HepG2 (cell line): Measurements from ENCODE around the gene ATRIP. TPM values are rescaled to one million over a fixed set of nuclear protein-coding genes. Genes with fewer than 3 reads are reported as not detected.
A peak's percentile ranks its signal among the peaks of the same experiment; 100 is the strongest.

ENCODE experiments used
- ATRX ChIP-seq: sonication (generic); formaldehyde crosslinking; IDR thresholded peaks from 2 replicates; pipeline ENCODE4 v1.4.0; 2020; ENCODE audit warnings: missing genetic modification reagents, borderline replicate concordance
- MAFK ChIP-seq, 2 experiments: IDR thresholded peaks in 1 of 2; conservative IDR thresholded peaks in 1 of 2; 2 replicates each; pipeline ENCODE4 v1.6.1; 2011; ENCODE audit warnings: improper control_type of control experiment in 2 of 2, low read length in 2 of 2
- NR2F2 ChIP-seq: IDR thresholded peaks from 2 replicates; pipeline ENCODE4 v1.6.1; 2012; ENCODE audit warnings: low read depth, inconsistent platforms, borderline replicate concordance
- RBFOX2 ChIP-seq: fragments of 200-400 bp; formaldehyde crosslinking; IDR thresholded peaks from 2 replicates; pipeline ENCODE4 v1.6.1; 2017; ENCODE audit warnings: low read depth, mild to moderate bottlenecking, low read length
- RXRA ChIP-seq: sonication (generic); formaldehyde crosslinking; IDR thresholded peaks from 2 replicates; pipeline ENCODE4 v1.5.1; 2020; ENCODE audit warnings: missing genetic modification reagents
- SP5 ChIP-seq: IDR thresholded peaks from 2 replicates; pipeline ENCODE4 v1.6.1; 2016; ENCODE audit warnings: low read depth, borderline replicate concordance
- polyA plus RNA-seq, 8 experiments: library from polyadenylated mRNA; depleted of rRNA in 3 of 8; stranded (reverse) in 7 of 8; unstranded in 1 of 8; fragments of >200 nt; fragmentation: Illumina TruSeq in 4 of 8; extraction: Trizol in 4 of 8; gene quantifications; 2 replicates each; pipeline versions ENCODE4 v1.2.1 to v1.2.3, GENCODE V29; 2011 to 2016; ENCODE audit warnings: low read depth in 4 of 8, missing spikeins in 1 of 8, mixed read lengths in 1 of 8; ENCODE audit not compliant: insufficient read depth in 1 of 8
- total RNA-seq, 5 experiments: library from RNA; depleted of rRNA; stranded (reverse); fragments of >200 nt; fragmentation: Illumina TruSeq; extraction: Trizol; gene quantifications; 2 replicates each; pipeline ENCODE4 v1.2.3, GENCODE V29; 2016; ENCODE audit warnings: low read depth in 1 of 5
- TF ChIP-seq, protein P1 (sequence below), 2 experiments: sonication (generic) in 1 of 2; formaldehyde crosslinking in 1 of 2; IDR thresholded peaks; 2 replicates each; pipeline versions ENCODE4 v1.4.0 to v1.6.1; 2016 to 2020; ENCODE audit warnings: borderline replicate concordance in 1 of 2, low read depth in 1 of 2, mild to moderate bottlenecking in 1 of 2, missing genetic modification reagents in 1 of 2
- TF ChIP-seq, protein P2 (sequence below): sonication (generic); formaldehyde crosslinking; IDR thresholded peaks from 2 replicates; pipeline ENCODE4 v1.4.0; 2020; ENCODE audit warnings: missing genetic modification reagents
- TF ChIP-seq, protein P3 (sequence below): sonication (generic); formaldehyde crosslinking; IDR thresholded peaks from 2 replicates; pipeline ENCODE4 v1.8.1; 2023; ENCODE audit warnings: mild to moderate bottlenecking, missing genetic modification reagents
- TF ChIP-seq, protein P4 (sequence below): sonication (generic); formaldehyde crosslinking; IDR thresholded peaks from 2 replicates; pipeline ENCODE4 v1.4.0; 2020; ENCODE audit warnings: missing genetic modification reagents

The ATRIP gene
- total and polyA plus RNA-seq, 2 of the 13 experiments (the other 11 are each of a cell fraction or from before 2014, with no cell fraction given): 5.1 to 12.5 TPM

DNA sequence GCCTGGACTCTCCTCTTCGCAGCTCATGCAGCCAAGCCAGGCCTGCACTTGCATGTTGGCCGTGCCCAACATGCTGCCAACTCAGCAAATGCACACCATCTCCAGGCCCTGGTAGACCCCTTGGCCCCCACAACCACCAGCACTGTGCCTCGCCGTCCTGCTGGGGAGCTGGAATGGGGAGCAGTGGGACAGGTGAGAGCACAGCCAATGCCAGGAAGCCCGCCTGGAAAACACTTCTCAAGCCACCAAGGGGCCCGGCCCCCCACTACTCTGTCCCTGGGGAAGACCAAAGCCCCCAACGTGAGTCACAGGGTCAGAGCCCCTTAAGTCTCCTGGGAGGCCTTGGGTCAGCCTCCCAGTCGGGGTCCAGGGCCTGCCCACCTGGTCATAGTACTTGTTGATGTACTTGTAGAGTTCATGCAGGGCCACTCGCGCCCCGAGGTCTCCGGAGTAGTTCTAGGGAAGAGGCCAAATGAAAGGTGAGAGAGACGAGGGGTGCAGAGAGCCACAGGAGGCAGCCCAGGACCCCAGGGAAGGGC lies 41.1 kb upstream of the ATRIP start (continued):
- TF ChIP-seq, protein P1, sequence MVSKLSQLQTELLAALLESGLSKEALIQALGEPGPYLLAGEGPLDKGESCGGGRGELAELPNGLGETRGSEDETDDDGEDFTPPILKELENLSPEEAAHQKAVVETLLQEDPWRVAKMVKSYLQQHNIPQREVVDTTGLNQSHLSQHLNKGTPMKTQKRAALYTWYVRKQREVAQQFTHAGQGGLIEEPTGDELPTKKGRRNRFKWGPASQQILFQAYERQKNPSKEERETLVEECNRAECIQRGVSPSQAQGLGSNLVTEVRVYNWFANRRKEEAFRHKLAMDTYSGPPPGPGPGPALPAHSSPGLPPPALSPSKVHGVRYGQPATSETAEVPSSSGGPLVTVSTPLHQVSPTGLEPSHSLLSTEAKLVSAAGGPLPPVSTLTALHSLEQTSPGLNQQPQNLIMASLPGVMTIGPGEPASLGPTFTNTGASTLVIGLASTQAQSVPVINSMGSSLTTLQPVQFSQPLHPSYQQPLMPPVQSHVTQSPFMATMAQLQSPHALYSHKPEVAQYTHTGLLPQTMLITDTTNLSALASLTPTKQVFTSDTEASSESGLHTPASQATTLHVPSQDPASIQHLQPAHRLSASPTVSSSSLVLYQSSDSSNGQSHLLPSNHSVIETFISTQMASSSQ (IDR thresholded peaks at IDR 0.05; ENCODE audit: low read depth): no peak
- TF ChIP-seq, protein P1 (CRISPR knock-in tag; IDR thresholded peaks at IDR 0.05; ENCODE audit: borderline replicate concordance): no peak
- TF ChIP-seq NR2F2 (no peak), RXRA (CRISPR knock-in tag) (no peak), SP5 (CRISPR knock-in tag) (no peak), MAFK (conservative IDR thresholded peaks at IDR 0.05 in 1 of 2, IDR thresholded peaks at IDR 0.05 in 1 of 2; ENCODE audit: low read length in 2 of 2) (peak; percentile 32 to 53; a peak in 3 of 4 replicates), ATRX (CRISPR knock-in tag) (no peak), RBFOX2 (0 out of 2 replicates have a peak, but pooled peaks have one; percentile 42)
- TF ChIP-seq, protein P2, sequence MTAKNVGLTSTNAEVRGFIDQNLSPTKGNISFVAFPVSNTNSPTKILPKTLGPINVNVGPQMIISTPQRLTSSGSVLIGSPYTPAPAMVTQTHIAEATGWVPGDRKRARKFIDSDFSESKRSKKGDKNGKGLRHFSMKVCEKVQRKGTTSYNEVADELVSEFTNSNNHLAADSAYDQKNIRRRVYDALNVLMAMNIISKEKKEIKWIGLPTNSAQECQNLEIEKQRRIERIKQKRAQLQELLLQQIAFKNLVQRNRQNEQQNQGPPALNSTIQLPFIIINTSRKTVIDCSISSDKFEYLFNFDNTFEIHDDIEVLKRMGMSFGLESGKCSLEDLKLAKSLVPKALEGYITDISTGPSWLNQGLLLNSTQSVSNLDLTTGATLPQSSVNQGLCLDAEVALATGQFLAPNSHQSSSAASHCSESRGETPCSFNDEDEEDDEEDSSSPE (CRISPR knock-in tag): no peak
- TF ChIP-seq, protein P3, sequence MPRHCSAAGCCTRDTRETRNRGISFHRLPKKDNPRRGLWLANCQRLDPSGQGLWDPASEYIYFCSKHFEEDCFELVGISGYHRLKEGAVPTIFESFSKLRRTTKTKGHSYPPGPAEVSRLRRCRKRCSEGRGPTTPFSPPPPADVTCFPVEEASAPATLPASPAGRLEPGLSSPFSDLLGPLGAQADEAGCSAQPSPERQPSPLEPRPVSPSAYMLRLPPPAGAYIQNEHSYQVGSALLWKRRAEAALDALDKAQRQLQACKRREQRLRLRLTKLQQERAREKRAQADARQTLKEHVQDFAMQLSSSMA (CRISPR knock-in tag): no peak
- TF ChIP-seq, protein P4, sequence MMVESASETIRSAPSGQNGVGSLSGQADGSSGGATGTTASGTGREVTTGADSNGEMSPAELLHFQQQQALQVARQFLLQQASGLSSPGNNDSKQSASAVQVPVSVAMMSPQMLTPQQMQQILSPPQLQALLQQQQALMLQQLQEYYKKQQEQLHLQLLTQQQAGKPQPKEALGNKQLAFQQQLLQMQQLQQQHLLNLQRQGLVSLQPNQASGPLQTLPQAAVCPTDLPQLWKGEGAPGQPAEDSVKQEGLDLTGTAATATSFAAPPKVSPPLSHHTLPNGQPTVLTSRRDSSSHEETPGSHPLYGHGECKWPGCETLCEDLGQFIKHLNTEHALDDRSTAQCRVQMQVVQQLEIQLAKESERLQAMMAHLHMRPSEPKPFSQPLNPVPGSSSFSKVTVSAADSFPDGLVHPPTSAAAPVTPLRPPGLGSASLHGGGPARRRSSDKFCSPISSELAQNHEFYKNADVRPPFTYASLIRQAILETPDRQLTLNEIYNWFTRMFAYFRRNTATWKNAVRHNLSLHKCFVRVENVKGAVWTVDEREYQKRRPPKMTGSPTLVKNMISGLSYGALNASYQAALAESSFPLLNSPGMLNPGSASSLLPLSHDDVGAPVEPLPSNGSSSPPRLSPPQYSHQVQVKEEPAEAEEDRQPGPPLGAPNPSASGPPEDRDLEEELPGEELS (CRISPR knock-in tag): no peak
